ENCODE measurements around the gene LRCH2.

DNA sequence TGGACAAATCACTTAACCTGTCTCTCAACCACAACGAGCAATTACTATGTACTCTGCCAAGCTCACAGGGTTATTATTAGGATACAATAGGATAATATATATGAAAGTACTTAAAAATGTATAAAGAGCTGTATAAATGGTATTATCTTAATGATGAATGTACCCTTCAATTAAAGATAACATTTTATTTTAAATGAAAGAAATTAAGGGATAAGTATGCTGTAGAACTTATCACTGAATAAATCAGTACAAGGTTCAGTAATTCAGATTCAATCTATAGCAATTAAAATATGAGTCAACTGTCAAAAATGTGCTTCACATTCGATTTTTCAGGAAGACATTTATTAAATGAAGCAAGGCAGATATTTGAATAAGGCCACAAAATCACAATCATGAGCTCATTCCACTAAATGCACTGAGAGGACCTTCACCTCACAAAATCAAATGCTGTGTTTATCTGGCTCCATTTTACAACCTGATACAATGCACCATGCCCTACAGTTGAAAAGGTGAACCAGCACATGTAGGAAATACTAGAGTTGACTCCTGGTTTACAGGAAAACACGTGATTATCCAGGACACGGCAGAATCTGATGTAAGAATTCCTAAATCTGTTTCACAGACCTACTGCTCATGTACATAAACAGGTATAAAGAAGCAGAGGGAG, 4.4 kb downstream of the LRCH2 start:
- TF ChIP-seq, protein P1, sequence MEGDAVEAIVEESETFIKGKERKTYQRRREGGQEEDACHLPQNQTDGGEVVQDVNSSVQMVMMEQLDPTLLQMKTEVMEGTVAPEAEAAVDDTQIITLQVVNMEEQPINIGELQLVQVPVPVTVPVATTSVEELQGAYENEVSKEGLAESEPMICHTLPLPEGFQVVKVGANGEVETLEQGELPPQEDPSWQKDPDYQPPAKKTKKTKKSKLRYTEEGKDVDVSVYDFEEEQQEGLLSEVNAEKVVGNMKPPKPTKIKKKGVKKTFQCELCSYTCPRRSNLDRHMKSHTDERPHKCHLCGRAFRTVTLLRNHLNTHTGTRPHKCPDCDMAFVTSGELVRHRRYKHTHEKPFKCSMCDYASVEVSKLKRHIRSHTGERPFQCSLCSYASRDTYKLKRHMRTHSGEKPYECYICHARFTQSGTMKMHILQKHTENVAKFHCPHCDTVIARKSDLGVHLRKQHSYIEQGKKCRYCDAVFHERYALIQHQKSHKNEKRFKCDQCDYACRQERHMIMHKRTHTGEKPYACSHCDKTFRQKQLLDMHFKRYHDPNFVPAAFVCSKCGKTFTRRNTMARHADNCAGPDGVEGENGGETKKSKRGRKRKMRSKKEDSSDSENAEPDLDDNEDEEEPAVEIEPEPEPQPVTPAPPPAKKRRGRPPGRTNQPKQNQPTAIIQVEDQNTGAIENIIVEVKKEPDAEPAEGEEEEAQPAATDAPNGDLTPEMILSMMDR (IDR thresholded peaks at IDR 0.05) = no peak
- TF ChIP-seq POLR2A (IDR thresholded peaks at IDR 0.05) = no peak
- no peak for TF ChIP-seq EP300 (IDR thresholded peaks at IDR 0.05)
- TF ChIP-seq POLR2AphosphoS5 (IDR thresholded peaks at IDR 0.05) = no peak
